Mucosa of gallbladder (tissue), 1 donor: ENCODE measurements around the gene IL25. TPM values are rescaled to one million over a fixed set of nuclear protein-coding genes. Genes with fewer than 3 reads are reported as not detected.
"Not testable (repeated sequence)": the region's sequence is repeated elsewhere in the genome, so short reads cannot be mapped to it uniquely, and the experiment has no call there.

Experiments
- DNase-seq: peaks from one replicate; pipeline ENCODE4 v3.0.0-alpha.2; 2020; ENCODE audit warnings: low spot score
- total RNA-seq: library from RNA; stranded (reverse); gene quantifications from one replicate; pipeline ENCODE4 v1.2.1, GENCODE V29; 2021
- donor health status: DM: no; HTN: no; CAD: no.

Gene IL25
- not detected for total RNA-seq

GRCh38 chr14:23372509-23372908 is at the start of gene IL25:
Gene IL25 (plus strand): TSS chr14:23372809.
- no peak for DNase-seq

- DNase-seq: no peak
These were observed 48.7 kb upstream of the IL25 start for GRCh38 chr14:23323838-23324454.

GRCh38 chr14:23324455-23324846 is 48.2 kb upstream of the IL25 start:
- DNase-seq: no peak

DNA sequence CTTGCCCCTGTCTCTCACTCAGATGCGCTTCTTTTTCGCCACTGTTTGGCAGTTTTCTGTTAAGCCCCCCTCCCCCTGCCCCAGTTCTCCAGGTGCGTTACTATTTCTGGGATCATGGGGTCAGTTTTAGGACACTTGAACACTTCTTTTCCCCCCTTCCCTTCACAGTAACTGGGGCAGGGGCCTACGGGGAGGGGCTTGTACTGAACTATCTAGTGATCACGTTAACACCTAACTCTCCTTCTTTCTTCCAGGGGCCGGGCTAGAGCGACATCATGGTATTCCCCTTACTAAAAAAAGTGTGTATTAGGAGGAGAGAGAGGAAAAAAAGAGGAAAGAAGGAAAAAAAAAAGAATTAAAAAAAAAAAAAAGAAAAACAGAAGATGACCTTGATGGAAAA is 47.6 kb upstream of the IL25 start:
- DNase-seq: no peak

DNA sequence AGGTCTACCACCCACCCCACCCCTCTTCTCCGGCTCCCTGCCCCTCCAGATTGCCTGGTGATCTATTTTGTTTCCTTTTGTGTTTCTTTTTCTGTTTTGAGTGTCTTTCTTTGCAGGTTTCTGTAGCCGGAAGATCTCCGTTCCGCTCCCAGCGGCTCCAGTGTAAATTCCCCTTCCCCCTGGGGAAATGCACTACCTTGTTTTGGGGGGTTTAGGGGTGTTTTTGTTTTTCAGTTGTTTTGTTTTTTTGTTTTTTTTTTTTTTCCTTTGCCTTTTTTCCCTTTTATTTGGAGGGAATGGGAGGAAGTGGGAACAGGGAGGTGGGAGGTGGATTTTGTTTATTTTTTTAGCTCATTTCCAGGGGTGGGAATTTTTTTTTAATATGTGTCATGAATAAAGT is 46.9 kb upstream of the IL25 start:
- DNase-seq: not testable (repeated sequence)

DNA sequence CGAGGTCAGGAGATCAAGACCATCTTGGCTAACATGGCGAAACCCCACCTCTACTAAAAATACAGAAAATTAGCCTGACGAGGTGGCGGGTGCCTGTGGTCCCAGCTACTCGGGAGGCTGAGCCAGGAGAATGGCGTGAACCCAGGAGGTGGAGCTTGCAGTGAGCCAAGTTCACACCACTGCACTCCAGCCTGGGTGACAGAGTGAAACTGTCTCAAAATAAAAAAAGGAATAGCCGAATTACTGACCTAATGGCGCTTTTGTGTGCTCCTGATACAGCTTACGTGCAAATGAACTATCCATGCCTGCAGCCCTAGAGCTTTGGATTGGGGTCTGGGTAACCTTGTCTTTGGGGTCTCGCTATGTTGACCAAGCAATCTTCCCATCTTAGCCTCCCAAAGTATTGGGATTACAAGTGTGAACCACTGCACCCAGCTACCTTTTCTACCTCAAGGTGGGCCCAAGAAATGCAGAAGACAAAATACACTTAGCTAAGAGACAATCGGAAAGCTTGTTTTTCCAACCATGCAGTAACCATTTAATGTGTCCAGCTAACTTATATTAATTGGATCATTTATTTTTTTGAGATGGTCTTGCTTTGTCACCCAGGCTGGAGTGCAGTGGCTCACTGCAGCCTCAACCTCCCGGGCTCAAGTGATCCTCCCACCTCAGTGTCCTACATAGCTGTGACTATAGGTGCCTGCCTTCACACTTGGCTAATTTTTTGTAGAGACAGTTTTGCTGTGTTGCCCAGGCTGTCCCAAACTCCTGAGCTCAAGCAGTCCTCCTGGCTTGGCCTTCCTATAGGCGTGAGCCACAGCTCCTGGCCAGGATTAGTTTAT is 45.9 kb upstream of the IL25 start:
- DNase-seq: no peak

DNA sequence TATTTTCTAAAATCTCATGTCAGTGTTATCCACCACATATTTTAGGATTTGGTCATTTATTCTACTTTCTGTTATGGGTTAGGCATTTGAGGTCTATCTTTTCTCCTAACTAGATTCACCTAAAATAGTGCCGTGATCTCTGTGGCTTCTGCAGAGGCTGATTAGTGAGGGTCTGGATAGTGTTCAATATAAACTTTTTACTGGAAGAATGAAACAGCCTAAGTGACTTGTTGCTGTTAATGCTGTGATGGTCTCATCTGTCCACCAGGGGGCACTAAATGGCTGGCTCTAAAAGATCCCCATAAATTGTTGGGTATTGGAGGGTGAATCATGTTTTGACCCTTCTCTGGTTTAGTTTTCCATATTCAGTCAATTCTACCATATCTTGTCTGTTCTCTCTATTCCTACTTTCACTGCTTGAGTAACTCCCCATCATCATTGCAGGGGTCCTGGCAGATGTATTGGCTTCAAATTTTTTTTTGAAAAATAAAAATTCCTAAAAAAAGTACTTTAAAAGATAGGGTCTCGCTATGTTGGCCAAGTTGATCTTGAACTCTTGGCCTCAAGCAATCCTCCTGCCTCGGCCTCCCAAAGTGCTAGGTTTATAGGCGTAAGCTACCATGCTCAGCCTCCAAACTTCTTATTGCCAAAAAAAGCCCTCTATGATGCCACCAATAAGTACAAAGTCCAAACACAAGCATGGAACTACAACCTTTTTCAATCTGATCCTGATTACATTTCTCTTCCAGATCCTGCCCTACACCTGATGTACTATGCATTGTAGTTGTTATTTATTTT is 44.5 kb upstream of the IL25 start:
- peak; percentile 79 for DNase-seq

- no peak for DNase-seq
These were observed 37.0 kb upstream of the IL25 start for GRCh38 chr14:23335623-23336022.

- DNase-seq: no peak
These were observed 32.9 kb upstream of the IL25 start for GRCh38 chr14:23339506-23340268.

DNA sequence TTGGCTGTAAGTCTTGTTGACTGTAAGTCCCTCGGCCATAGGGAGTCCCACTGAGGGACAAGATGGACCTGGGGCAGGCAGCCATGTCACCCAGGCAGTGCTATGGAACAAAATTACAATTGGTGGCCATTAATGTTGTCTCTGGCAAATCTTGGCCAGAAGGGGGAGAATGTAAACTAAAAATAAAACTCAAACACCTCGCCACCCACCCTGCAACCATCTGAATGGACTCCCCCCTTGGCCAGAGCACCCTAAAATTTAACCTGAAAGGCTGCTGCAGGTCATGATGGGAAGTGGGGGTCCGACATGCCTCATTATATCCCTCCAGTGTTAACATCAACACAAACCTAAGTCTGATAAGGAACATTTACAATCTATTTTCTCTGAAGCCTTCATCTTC is 28.1 kb upstream of the IL25 start:
- no peak for DNase-seq

DNA sequence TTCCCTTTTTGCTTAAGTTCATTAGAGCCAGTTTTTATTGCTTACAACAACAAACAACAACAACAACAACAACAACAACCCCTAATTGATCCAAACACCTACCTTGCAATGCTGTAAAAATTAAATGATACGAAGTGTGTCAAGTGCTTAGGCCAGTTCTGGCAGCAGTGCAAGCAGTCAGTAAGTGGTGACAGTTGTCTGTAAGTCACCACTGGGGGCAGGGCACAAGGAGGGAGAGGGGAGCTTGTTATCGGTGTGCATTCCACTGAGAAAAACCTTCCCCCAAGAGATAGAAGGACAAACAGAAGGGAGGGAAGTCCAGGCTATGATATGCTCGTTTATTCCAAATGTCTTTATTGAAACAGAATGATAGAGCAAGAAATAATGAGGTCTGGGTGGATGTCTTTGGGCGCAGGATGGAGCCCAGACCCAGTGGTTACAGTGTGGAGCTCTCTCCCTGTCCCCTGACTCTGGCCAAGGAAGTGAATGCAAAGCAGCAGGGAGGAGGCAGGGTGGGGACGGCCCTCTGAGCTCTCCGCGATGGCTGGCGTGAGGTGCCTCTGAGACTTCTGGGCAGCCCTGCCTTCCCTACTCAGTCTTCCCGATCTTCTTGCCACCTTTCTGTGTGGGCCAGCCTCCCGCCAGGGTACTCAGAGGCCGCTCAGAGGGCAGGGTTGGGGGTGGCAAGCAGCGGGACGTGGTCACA is 26.5 kb upstream of the IL25 start:
- DNase-seq: no peak

DNA sequence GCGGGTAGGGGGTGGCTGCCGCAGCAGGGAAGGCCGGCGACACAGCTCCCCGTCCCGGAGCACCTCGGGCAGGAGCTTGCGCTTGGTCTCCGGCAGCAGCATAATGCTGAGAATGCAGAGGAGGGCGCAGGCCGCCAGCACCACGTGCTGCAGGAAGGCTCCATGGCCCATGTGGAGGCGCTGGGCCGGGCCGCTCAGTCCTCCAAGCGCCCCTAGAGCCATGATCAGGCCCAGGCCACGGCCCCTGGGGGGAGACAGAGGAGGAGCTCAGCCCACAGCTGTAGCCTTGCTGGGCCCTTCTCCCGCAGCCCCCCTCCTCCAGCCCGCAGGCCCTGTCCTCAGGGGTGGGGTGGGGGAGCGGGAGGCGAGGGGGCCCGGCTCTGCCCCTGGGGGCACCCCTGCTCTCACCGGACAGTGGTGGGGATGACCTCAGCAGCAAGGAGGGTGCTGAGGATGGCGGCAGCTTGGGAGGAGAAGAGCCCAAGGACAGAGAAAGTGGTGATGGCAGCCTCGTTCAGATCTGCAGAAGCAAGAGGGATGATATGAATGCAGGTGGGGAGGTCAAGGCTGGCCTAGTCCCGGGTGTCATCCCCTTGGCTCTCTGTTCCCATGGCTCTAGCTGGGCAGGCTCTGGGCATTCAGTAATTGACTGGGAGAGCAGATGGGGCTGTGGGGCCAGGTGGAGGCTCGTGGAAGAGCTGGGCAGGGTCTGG is 25.8 kb upstream of the IL25 start:
- no peak for DNase-seq

DNA sequence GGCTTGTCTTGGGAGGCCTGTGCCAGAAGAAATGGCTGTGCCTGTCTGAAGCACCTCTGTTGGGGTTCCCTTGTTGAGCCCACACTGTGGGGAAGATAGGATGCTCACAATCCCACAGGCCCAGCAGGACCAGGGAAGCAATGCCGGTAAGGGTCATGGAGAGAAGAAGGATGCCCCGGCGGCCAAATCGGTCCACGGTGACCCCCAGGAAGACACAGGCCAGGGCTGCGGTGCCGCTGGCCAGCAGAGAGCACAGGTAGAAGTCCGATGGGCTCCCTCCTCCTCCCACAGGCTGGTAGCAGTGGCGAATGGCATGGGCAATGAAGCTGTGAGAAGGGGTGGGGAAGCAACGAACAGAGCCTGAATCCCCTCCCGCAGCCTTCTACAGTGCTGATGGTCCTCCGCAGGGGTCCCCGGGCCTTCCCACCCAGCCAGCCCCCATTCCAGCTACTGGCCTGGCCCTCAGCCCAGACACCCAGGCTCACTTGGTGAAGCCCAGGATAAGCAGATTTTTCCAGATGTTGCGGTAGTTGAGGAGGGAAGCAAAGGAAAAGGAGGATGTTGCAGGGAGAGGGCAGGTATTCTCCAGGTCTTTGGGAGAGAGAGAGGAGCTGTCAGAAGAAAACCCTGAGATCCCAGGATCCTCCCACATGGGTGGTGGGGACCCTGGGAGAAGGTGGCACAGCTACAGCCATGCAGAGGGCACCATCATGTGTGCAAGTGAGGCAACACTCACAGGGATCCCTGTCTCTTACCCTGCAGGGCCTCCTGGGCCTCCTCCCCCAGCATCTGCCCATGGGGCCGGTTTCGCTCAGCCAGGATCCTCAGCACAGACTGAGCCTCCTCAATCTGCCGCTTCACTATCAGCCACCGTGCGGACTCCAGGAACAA is 25.0 kb upstream of the IL25 start:
- no peak for DNase-seq

DNA sequence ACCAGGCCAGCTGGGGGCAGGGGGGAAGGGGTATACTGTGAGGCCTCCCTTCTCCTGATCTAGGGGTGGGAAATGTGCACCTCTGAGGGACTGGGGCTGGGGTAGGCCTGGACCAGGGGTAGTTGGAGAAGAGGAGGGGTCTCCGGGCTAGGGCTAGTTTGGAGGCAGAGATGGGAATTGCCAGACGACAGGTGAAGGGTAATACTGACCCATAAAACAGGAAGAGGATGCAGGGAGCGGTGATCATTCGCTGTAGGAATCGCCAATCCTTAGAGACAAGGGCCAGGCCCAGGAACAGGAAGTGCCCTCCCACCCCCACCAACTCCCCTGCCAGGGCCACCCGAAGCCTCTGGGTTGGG is 24.3 kb upstream of the IL25 start:
- DNase-seq: no peak

- DNase-seq: no peak
These were observed 23.3 kb upstream of the IL25 start for GRCh38 chr14:23349156-23349845.

DNA sequence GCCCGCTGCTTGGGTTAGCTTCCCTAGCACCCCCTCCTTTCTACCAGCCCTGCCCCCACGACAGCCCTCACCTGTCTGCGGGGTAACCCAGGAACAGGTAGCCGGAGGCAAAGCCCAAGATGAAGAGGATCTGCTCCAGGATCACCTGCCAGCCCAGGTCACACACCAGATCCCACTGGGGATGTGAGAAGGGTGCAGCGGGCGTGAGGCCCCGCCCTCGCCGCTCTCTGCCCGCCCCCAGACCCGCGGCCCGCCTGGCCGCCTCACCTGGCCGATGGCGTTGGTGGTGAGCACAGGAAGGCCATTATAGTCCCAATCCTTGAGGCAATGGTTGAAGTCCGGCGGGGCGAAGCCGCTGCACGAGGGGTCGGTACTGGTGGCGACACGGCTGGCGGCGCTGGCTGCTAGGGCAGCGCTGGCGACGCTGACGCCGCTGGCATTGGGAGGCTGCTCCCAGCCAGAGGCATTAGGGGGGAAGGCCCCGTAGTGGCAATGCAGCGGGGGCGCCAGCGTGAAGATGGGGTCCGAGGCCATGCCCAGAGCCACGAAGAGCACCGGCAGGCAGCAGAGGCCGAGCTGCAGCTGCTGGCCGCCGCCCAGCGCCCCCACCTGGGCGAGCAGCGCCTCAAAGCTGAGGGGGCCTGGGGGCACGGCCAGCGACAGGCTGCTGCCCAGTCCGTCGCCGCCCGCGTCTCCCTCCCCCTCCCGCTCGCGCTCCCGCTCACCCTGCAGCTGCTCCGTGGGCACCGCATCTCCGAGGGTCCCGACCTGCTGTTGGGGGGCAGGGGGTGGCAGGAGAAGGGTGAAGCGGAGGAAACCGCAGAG is 20.7 kb upstream of the IL25 start:
- no peak for DNase-seq

DNA sequence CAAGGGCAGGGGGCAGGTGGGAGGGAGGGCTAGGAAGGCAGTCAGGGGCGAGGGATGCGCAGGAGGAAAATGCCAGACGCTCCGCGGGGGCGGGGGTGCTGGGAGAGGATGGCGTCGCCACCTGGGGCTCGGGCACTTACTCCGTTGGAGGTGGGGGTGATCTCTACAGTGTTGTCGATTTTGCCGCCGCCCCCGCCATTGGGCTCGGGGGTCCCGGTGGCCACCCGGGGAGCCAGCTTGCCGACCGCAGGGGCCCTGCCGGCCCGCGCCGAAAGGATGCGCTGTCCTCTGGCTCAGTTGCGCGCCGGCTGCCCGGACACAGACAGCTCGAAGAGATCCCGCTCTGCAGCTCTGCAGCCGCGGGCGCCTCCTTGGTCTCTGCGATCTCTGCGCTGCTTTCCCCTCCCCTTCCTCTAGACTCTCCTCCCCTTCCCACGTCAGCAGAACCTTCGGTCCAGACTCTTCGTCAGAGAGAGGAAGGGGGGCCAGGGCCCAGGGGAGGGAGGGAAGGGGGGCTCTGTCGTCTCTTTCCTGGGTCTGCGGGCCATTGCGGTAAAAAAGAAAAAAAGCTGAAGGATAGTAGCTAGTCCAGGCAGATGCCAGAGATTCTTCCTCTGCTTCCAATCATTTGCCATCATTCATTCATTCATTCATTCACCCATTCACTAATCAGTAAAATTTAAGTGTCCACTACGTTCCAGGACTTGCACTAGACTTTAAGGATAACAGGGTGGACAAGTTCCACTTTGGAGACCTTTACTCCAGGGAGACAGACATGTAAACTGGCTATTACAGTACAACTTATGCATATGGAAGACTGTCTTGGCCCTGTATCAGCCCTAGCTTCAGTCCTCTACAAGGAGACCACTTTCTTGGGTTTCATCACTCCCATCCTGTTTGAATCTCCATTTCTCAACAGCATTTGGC is 19.8 kb upstream of the IL25 start, which contains the start of gene SLC22A17:
Gene SLC22A17 (minus strand): TSS at position 382 of the 927 bp plus-strand sequence.
- peak; percentile 77 for DNase-seq
